Mesendoderm (in vitro differentiated cells): Measurements from ENCODE around the gene TSC22D2.

ENCODE experiments used
- DNase-seq: peaks from one replicate; pipeline ENCODE4 v3.0.0; 2013
- H2AK5ac ChIP-seq: 2 replicates; pipeline ENCODE4 v1.6.1; 2013; ENCODE audit warnings: low read length, inconsistent platforms
- H2BK120ac ChIP-seq: 2 replicates; pipeline ENCODE4 v1.6.1; 2013; ENCODE audit warnings: low read depth, mild to moderate bottlenecking, low read length, moderate library complexity, mixed read lengths
- H2BK15ac ChIP-seq: replicated peaks from 2 replicates; pipeline ENCODE4 v1.6.1; 2013; ENCODE audit warnings: low read depth, mild to moderate bottlenecking, moderate library complexity
- H2BK5ac ChIP-seq: 2 replicates; pipeline ENCODE4 v1.6.1; 2013; ENCODE audit warnings: low read length, inconsistent platforms
- H3K18ac ChIP-seq: 2 replicates; pipeline ENCODE4 v1.6.1; 2013; ENCODE audit warnings: mild to moderate bottlenecking, low read length, mixed read lengths
- H3K23ac ChIP-seq: one replicate; pipeline ENCODE4 v1.6.1; 2013; ENCODE audit warnings: low read length
- H3K27ac ChIP-seq: 2 replicates; pipeline ENCODE4 v1.5.1; 2013; ENCODE audit warnings: low read depth, mild to moderate bottlenecking, inconsistent platforms, low read length, moderate library complexity
- H3K27me3 ChIP-seq: 2 replicates; pipeline ENCODE4 v1.6.1; 2013; ENCODE audit warnings: low read length, control low read depth, mild to moderate bottlenecking, inconsistent platforms; ENCODE audit not compliant: insufficient read depth, poor library complexity
- H3K36me3 ChIP-seq: 2 replicates; pipeline ENCODE4 v1.6.1; 2013; ENCODE audit warnings: low read length, inconsistent platforms; ENCODE audit not compliant: control insufficient read depth, insufficient read depth
- H3K4ac ChIP-seq: one replicate; pipeline ENCODE4 v1.6.1; 2013; ENCODE audit warnings: low read depth, mild to moderate bottlenecking, low read length, moderate library complexity
- H3K4me1 ChIP-seq: 2 replicates; pipeline ENCODE4 v1.6.1; 2013; ENCODE audit warnings: low read depth, low read length, inconsistent platforms; ENCODE audit not compliant: control insufficient read depth
- H3K4me2 ChIP-seq: 2 replicates; pipeline ENCODE4 v1.6.1; 2013; ENCODE audit warnings: low read length
- H3K4me3 ChIP-seq: 2 replicates; pipeline ENCODE4 v1.5.1; 2013; ENCODE audit warnings: mild to moderate bottlenecking, low read length
- H3K56ac ChIP-seq: one replicate; pipeline ENCODE4 v1.6.1; 2013; ENCODE audit warnings: low read length
- H3K79me1 ChIP-seq: 2 replicates; pipeline ENCODE4 v1.6.1; 2013; ENCODE audit warnings: low read length, inconsistent platforms
- H3K79me2 ChIP-seq: 2 replicates; pipeline ENCODE4 v1.6.1; 2013; ENCODE audit warnings: mild to moderate bottlenecking, low read length; ENCODE audit not compliant: control insufficient read depth, insufficient read depth
- H3K9ac ChIP-seq: 2 replicates; pipeline ENCODE4 v1.6.1; 2013; ENCODE audit warnings: low read length, inconsistent platforms
- H4K5ac ChIP-seq: one replicate; pipeline ENCODE4 v1.6.1; 2013; ENCODE audit warnings: low read length
- H4K8ac ChIP-seq: one replicate; pipeline ENCODE4 v1.6.1; 2013; ENCODE audit warnings: low read depth, mild to moderate bottlenecking, control low read depth, low read length, moderate library complexity
- WGBS: extraction: QIAGEN DNeasy Blood & Tissue Kit; methylation state at CpG from one replicate; pipeline ENCODE4 v1.1.7; 2013; ENCODE audit warnings: low lambda C conversion rate, missing lambda C conversion rate; ENCODE audit not compliant: insufficient coverage; ENCODE audit errors: extremely low coverage; 5-methylcytosine and 5-hydroxymethylcytosine counted together

Gene TSC22D2

DNA sequence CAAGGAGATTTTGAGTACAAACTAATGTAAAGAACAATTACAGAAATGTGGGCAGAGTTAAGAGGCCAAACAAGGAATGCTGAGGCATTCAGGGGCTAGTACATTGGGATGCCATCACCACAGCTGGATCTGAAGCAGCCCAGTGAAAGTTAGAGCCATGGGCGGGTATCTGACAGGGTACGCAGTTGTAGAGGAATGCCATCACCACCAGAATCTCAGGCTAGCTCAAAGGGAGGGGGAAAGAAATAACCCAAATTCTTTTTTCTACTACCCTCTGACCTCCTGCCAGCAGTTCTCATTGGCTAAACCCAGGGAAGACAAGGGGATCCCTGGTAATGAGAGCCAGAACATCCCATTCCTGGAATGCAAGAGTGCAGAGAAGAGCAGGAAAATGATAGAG is 9.0 kb upstream of the TSC22D2 start:
- H3K79me1 ChIP-seq = no peaks in the 10 kb centered on the region
- H3K18ac ChIP-seq = no peak overlapping the region
- H3K4ac ChIP-seq = no peak overlapping the region
- no peaks in the 10 kb centered on the region for H3K27me3 ChIP-seq
- no peak overlapping the region for H3K27ac ChIP-seq
- peak; percentile 41 for DNase-seq
- H2BK5ac ChIP-seq = no peak overlapping the region
- no peaks in the 10 kb centered on the region for H3K79me2 ChIP-seq
- no peak overlapping the region for H4K5ac ChIP-seq
- H2AK5ac ChIP-seq = no peak overlapping the region
- no peak overlapping the region for H3K4me2 ChIP-seq
- H3K23ac ChIP-seq = no peak overlapping the region
- no peak overlapping the region for H3K9ac ChIP-seq
- H2BK120ac ChIP-seq = no peak overlapping the region
- H3K56ac ChIP-seq = no peak overlapping the region
- no peaks in the 10 kb centered on the region for H3K36me3 ChIP-seq
- H3K4me1 ChIP-seq = no peaks in the 10 kb centered on the region
- H4K8ac ChIP-seq = no peak overlapping the region
- no CpG with 5 or more reads among the region's 2 CpGs for WGBS
- H2BK15ac ChIP-seq = no peak overlapping the region
- H3K4me3 ChIP-seq = no peak overlapping the region

DNA sequence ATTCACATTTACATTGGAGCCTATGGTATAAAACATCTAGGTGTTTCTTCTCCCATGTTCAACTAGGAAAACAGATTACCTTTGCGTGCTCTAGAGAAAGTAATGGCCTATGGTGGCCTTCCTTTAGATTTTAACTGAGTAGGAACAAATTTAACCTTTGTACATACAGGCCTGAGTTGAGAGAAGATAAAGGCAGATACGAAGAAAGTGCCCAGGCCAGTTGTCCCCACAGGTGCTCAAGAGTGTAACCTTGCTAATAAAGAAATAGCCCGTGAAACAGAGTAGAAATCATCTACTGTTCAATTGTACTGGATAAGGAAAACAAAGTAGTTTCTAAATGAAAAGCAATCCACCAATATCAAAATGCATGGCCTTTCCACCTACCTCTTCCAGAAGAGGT is 6.8 kb upstream of the TSC22D2 start:
- H3K27me3 ChIP-seq = no peaks in the 10 kb centered on the region
- no peak overlapping the region for H3K4me2 ChIP-seq
- H2BK15ac ChIP-seq = no peak overlapping the region
- no peaks in the 10 kb centered on the region for H3K79me1 ChIP-seq
- H2BK120ac ChIP-seq = no peak overlapping the region
- H3K4ac ChIP-seq = no peak overlapping the region
- H2BK5ac ChIP-seq = no peak overlapping the region
- H3K56ac ChIP-seq = no peak overlapping the region
- no peak overlapping the region for H3K18ac ChIP-seq
- H3K4me1 ChIP-seq = no peaks in the 10 kb centered on the region
- no peak overlapping the region for H3K23ac ChIP-seq
- no peak for DNase-seq
- H3K36me3 ChIP-seq = no peaks in the 10 kb centered on the region
- H4K5ac ChIP-seq = no peak overlapping the region
- no CpG with 5 or more reads among the region's 3 CpGs for WGBS
- H3K79me2 ChIP-seq = no peaks in the 10 kb centered on the region
- H3K27ac ChIP-seq = no peak overlapping the region
- no peak overlapping the region for H3K4me3 ChIP-seq
- H2AK5ac ChIP-seq = no peak overlapping the region
- H4K8ac ChIP-seq = no peak overlapping the region
- no peak overlapping the region for H3K9ac ChIP-seq

DNA sequence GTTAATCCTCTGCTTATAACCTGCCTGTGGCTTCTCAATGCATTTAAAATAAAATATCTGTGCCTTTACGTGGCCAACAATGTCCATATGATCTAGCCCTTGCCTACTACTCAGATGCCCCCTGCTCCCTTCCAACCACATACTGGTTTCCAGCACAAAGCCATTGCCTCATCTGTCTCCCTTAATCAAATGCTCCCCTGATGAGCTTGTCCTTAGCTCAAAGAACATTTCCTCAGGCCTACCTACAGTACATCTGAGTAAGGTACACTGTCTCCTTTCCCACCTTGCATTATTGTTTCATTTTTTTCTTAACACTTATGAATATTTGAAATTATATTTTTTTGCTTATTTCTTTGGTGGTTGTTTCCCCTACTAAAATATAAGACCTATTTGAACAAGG is 5.9 kb upstream of the TSC22D2 start:
- Histone ChIP-seq H2BK5ac (no peak overlapping the region), H3K18ac (no peak overlapping the region), H3K79me1 (no peaks in the 10 kb centered on the region), H4K8ac (no peak overlapping the region), H3K27ac (no peak overlapping the region), H3K4me1 (no peaks in the 10 kb centered on the region), H3K9ac (no peak overlapping the region), H3K4me2 (no peak overlapping the region), H3K56ac (no peak overlapping the region), H2AK5ac (no peak overlapping the region), H2BK15ac (no peak overlapping the region), H2BK120ac (no peak overlapping the region), H3K4me3 (no peak overlapping the region), H3K79me2 (no peaks in the 10 kb centered on the region), H4K5ac (no peak overlapping the region), H3K4ac (no peak overlapping the region), H3K27me3 (no peaks in the 10 kb centered on the region), H3K23ac (no peak overlapping the region), H3K36me3 (no peaks in the 10 kb centered on the region)
- no CpG with 5 or more reads among the region's 1 CpG for WGBS
- DNase-seq = no peak

DNA sequence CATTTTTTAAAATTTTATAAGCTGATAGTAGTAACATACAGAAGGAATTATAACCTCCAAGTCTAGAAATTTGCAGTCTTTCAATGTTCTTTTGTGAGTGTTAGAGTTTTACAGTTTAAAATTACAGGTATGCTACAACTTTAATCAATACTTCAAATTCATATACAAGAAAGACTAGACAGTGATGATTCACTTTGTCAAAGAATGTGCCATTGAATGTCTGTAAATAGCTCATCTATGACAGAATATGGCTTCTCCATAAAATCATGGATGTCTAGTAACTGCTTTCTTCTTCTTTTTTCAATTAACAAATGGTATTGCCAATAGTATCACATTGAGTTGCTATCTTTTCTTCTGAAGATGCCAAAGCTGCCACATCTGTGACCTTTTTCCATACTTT is 4.1 kb upstream of the TSC22D2 start:
- H3K4ac ChIP-seq = no peak overlapping the region
- no peaks in the 10 kb centered on the region for H3K27me3 ChIP-seq
- H3K79me1 ChIP-seq = no peaks in the 10 kb centered on the region
- no peaks in the 10 kb centered on the region for H3K79me2 ChIP-seq
- no peak overlapping the region for H3K9ac ChIP-seq
- no peak overlapping the region for H2BK15ac ChIP-seq
- no peak overlapping the region for H3K4me2 ChIP-seq
- no peak overlapping the region for H3K4me3 ChIP-seq
- no peak overlapping the region for H3K56ac ChIP-seq
- no peak overlapping the region for H2BK5ac ChIP-seq
- H3K27ac ChIP-seq = no peak overlapping the region
- H4K5ac ChIP-seq = no peak overlapping the region
- no peak overlapping the region for H2AK5ac ChIP-seq
- H3K23ac ChIP-seq = no peak overlapping the region
- no peak overlapping the region for H4K8ac ChIP-seq
- DNase-seq = no peak
- H2BK120ac ChIP-seq = no peak overlapping the region
- no peaks in the 10 kb centered on the region for H3K4me1 ChIP-seq
- H3K18ac ChIP-seq = no peak overlapping the region
- H3K36me3 ChIP-seq = no peaks in the 10 kb centered on the region

DNA sequence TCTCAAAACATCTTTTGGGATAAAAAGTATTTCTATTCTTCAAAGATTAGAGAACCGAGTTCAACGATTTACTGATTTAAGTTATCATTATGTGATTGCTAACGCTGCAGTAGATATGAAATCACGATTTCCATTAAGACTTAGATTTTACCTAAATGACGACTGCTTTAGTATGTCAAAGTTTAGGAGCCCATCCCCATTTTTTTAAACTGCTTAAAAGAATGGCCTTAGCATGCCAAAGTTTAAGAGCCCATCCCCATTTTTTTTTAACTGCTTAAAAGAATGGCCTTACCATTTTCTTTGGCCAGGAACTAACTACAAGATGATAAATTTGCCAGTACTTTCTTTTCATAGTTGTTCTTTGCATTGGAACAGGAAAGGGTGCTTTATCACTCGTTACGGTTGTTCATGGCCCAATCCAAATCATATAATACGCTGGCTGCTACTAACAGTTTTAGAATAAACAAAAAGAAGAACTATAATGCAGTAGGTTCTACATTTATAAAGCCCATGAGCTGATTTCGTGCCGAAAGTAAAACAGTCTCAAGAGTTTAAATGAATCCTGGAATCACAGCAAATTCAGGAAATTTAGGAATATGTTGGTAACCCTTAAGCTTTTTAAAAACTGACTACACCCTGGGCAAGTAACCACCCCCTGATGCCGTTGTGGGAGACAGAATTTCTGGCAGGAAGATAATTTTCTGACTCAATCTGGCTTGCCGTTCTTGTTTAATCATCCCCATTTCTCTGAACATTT is 869 bp upstream of the TSC22D2 start:
- peak overlapping the region; percentile 33 for H4K5ac ChIP-seq
- DNase-seq = no peak
- no peak overlapping the region for H2BK5ac ChIP-seq
- H3K4me2 ChIP-seq = peak overlapping the region; percentile 5
- peaks cover 29% of the 10 kb centered on the region for H3K79me2 ChIP-seq
- H3K27me3 ChIP-seq = no peaks in the 10 kb centered on the region
- H2BK120ac ChIP-seq = peak overlapping the region; percentile 33
- H3K23ac ChIP-seq = no peak overlapping the region
- H3K79me1 ChIP-seq = peaks cover 11% of the 10 kb centered on the region
- H3K4ac ChIP-seq = peak overlapping the region; percentile 50
- WGBS = no CpG with 5 or more reads among the region's 12 CpGs
- H3K56ac ChIP-seq = peak overlapping the region; percentile 84
- peak overlapping the region; percentile 73 for H3K9ac ChIP-seq
- H3K36me3 ChIP-seq = no peaks in the 10 kb centered on the region
- H3K27ac ChIP-seq = peak overlapping the region; percentile 52
- H4K8ac ChIP-seq = no peak overlapping the region
- H3K4me1 ChIP-seq = no peaks in the 10 kb centered on the region
- H2AK5ac ChIP-seq = no peak overlapping the region
- no peak overlapping the region for H3K4me3 ChIP-seq
- H2BK15ac ChIP-seq = peak overlapping the region; percentile 39
- H3K18ac ChIP-seq = peak overlapping the region; percentile 80

DNA sequence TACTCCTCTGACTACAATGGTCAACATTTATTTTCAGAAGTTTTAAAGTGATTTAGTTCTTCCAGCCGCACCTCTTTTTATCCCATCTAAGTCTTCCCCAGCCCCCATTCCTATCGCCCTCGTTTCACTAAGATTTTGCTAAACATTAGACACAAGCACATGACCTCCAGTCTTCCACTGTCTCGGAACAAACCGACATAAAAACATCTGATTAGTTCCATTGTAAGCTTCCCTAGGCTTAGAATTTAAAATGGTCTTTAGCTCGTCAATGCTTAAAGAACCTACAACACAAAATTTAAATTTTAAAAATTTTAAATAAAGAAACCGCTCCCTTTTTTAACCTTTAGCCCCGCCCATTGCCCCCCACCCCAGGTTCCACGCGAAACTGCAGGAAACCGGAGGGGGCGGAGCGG is 284 bp upstream of the TSC22D2 start:
- peak overlapping the region; percentile 33 for H4K5ac ChIP-seq
- H3K18ac ChIP-seq = peak overlapping the region; percentile 80
- H3K36me3 ChIP-seq = no peaks in the 10 kb centered on the region
- H3K79me1 ChIP-seq = peaks cover 11% of the 10 kb centered on the region
- peak overlapping the region; percentile 5 for H3K4me2 ChIP-seq
- no CpG with 5 or more reads among the region's 13 CpGs for WGBS
- H3K27me3 ChIP-seq = no peaks in the 10 kb centered on the region
- no peak for DNase-seq
- H3K4ac ChIP-seq = peak overlapping the region; percentile 50
- H2BK120ac ChIP-seq = peak overlapping the region; percentile 33
- H4K8ac ChIP-seq = no peak overlapping the region
- H3K56ac ChIP-seq = peak overlapping the region; percentile 84
- H3K23ac ChIP-seq = no peak overlapping the region
- H3K4me3 ChIP-seq = peak overlapping the region; percentile 43
- peak overlapping the region; percentile 73 for H3K9ac ChIP-seq
- no peak overlapping the region for H2BK5ac ChIP-seq
- peaks cover 1% of the 10 kb centered on the region for H3K4me1 ChIP-seq
- no peak overlapping the region for H2AK5ac ChIP-seq
- H3K79me2 ChIP-seq = peaks cover 34% of the 10 kb centered on the region
- peak overlapping the region; percentile 42 for H2BK15ac ChIP-seq
- H3K27ac ChIP-seq = peak overlapping the region; percentile 52
